ENCODE measurements around the gene PCCA.

PCCA gene

DNA sequence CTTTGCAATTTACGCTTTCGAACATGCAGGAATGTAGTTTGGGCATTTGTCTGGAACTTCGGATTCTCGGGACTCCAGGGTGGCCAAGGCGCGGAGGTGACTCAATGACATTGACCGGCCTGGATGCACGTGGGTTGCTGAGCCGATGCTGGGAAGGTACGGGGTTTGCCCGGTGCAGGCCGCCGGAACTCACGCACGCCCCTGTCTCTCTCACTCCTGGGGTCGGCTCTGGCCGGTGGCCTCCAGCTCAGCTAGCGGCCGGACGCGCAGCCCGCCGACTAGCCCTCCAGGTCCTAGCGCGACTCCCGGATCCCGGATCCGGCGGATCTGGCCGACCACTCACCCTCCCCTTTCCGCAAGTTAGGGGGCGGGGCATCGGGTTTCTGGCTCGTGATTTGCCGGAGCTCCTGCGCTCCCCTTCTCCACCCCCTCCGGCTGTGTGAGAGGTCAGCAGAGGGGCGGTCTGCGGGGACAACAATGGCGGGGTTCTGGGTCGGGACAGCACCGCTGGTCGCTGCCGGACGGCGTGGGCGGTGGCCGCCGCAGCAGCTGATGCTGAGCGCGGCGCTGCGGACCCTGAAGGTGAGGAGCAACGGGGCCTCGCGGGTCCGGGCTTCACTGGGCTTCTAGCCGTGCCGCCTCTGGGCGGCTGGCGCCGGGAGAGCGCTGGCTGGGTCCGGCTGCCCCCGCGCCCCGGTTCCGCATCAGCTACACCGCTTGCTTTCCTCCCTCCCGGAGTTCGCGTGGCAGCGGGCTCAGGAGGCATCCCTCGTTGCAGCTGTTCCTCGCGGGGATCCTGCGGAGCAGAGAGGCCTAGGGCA, at the start of gene PCCA:
PCCA (plus strand) TSS at position 450 of the 821 bp plus-strand sequence; CDS start at position 478, 28 bp downstream.
- H3K9ac ChIP-seq (ENCODE audit: insufficient read length, low read depth) = peak within 1 kb of the TSS; percentile 89
- H3K36me3 ChIP-seq (ENCODE audit: insufficient read depth, insufficient read length, low read length) = peaks cover 8% of the 10 kb centered on the region
- peak within 1 kb of the TSS; percentile 90 for H3K4me3 ChIP-seq (ENCODE audit: insufficient read length, low read depth)
- H3K9me3 ChIP-seq (ENCODE audit: insufficient read depth, low read length) = no peaks in the 10 kb centered on the region
- peak; percentile 94 for DNase-seq (ENCODE audit: low read depth, low spot score)
- no peak for TF ChIP-seq ZNF274 (IDR thresholded peaks at IDR 0.05; ENCODE audit: low read depth, low read length)
- TF ChIP-seq SUZ12 (IDR thresholded peaks at IDR 0.05; ENCODE audit: extremely low read depth, insufficient read depth, insufficient read length) = no peak
- no peak for TF ChIP-seq YY1 (IDR thresholded peaks at IDR 0.05; ENCODE audit: insufficient read depth, insufficient read length)
- H3K27me3 ChIP-seq (ENCODE audit: insufficient read depth, insufficient read length) = no peaks in the 10 kb centered on the region
- no peaks in the 10 kb centered on the region for H3K4me1 ChIP-seq (ENCODE audit: insufficient read depth, insufficient read length)

DNA sequence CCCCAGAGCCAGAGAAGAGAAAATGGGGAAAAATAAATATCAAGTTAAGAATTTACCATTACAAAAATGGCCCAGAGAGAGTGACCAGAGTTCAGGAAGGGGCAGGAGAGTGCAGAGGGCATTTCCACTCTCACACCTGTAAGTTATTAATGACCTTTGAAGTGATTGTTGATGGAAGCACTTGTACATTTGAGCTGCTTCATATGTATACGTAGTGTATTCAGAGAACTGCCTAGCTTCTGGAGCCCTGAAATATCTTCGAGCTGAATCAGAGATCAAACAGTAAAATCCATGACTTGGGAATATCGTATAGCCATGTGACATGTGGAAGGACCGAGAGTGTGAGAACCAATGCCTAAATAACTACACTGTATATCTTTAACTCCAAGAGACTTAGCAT, 49.2 kb upstream of the PCCA start:
- H3K4me1 ChIP-seq (ENCODE audit: insufficient read depth, insufficient read length) = no peaks in the 10 kb centered on the region
- no peak overlapping the region for H3K4me3 ChIP-seq (ENCODE audit: insufficient read length, low read depth)
- DNase-seq (ENCODE audit: low read depth, low spot score) = no peak
- TF ChIP-seq SUZ12 (IDR thresholded peaks at IDR 0.05; ENCODE audit: extremely low read depth, insufficient read depth, insufficient read length) = no peak
- TF ChIP-seq YY1 (IDR thresholded peaks at IDR 0.05; ENCODE audit: insufficient read depth, insufficient read length) = no peak
- TF ChIP-seq ZNF274 (IDR thresholded peaks at IDR 0.05; ENCODE audit: low read depth, low read length) = no peak
- no peaks in the 10 kb centered on the region for H3K9me3 ChIP-seq (ENCODE audit: insufficient read depth, low read length)
- no peak overlapping the region for H3K9ac ChIP-seq (ENCODE audit: insufficient read length, low read depth)
- no peaks in the 10 kb centered on the region for H3K36me3 ChIP-seq (ENCODE audit: insufficient read depth, insufficient read length, low read length)
- no peaks in the 10 kb centered on the region for H3K27me3 ChIP-seq (ENCODE audit: insufficient read depth, insufficient read length)

GRCh38 chr13:100040196-100040595, 48.7 kb upstream of the PCCA start:
- H3K4me3 ChIP-seq (ENCODE audit: insufficient read length, low read depth) = no peak overlapping the region
- TF ChIP-seq YY1 (IDR thresholded peaks at IDR 0.05; ENCODE audit: insufficient read depth, insufficient read length) = no peak
- no peak for TF ChIP-seq ZNF274 (IDR thresholded peaks at IDR 0.05; ENCODE audit: low read depth, low read length)
- no peak for TF ChIP-seq SUZ12 (IDR thresholded peaks at IDR 0.05; ENCODE audit: extremely low read depth, insufficient read depth, insufficient read length)
- no peak overlapping the region for H3K9ac ChIP-seq (ENCODE audit: insufficient read length, low read depth)
- no peak for DNase-seq (ENCODE audit: low read depth, low spot score)
- no peaks in the 10 kb centered on the region for H3K27me3 ChIP-seq (ENCODE audit: insufficient read depth, insufficient read length)
- H3K36me3 ChIP-seq (ENCODE audit: insufficient read depth, insufficient read length, low read length) = no peaks in the 10 kb centered on the region
- no peaks in the 10 kb centered on the region for H3K9me3 ChIP-seq (ENCODE audit: insufficient read depth, low read length)
- H3K4me1 ChIP-seq (ENCODE audit: insufficient read depth, insufficient read length) = no peaks in the 10 kb centered on the region

DNA sequence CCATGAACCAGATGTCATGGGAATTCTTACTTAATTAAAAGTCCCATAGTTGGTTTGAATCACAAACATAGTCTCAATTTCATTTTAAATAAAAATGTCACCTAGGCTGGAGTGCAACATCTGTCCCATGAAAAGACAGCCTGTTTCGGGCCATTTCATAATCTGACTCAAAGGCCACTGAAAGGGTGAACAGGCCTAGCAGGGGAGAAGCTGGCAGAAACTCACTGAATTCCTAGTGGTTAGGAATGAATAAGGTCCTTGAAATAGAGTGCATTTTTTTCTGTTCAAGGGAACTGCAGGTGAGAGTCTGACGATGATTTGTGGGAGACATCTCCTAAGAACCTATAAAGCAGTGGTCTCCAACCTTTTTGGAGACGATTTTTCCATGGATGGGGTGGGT, 44.0 kb upstream of the PCCA start:
- Histone ChIP-seq H3K4me1 (ENCODE audit: insufficient read depth, insufficient read length) (no peaks in the 10 kb centered on the region), H3K27me3 (ENCODE audit: insufficient read depth, insufficient read length) (no peaks in the 10 kb centered on the region), H3K9ac (ENCODE audit: insufficient read length, low read depth) (no peak overlapping the region), H3K9me3 (ENCODE audit: insufficient read depth, low read length) (no peaks in the 10 kb centered on the region), H3K4me3 (ENCODE audit: insufficient read length, low read depth) (no peak overlapping the region), H3K36me3 (ENCODE audit: insufficient read depth, insufficient read length, low read length) (no peaks in the 10 kb centered on the region)
- DNase-seq (ENCODE audit: low read depth, low spot score) = no peak
- no peak for TF ChIP-seq ZNF274 (IDR thresholded peaks at IDR 0.05; ENCODE audit: low read depth, low read length)
- no peak for TF ChIP-seq SUZ12 (IDR thresholded peaks at IDR 0.05; ENCODE audit: extremely low read depth, insufficient read depth, insufficient read length)
- no peak for TF ChIP-seq YY1 (IDR thresholded peaks at IDR 0.05; ENCODE audit: insufficient read depth, insufficient read length)

DNA sequence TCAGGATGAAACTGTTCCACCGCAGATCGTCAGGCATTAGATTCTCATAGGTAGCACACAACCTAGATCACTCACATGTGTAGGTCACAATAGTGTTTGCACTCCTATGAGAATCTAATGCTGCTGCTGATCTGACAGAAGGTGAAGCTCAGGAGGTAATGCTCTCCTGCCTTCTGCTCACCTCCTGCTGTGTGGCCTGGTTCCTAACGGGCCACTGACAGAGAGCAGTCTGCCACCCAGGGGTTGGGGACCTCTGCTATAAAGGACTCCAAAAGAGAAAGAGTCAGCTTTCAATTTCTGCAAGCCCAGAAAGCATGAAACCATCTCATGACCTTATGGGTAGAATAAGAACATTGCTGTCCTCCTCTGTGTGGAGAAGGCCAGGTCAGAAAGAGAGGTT, 43.5 kb upstream of the PCCA start:
- H3K36me3 ChIP-seq (ENCODE audit: insufficient read depth, insufficient read length, low read length) = no peaks in the 10 kb centered on the region
- no peak overlapping the region for H3K4me3 ChIP-seq (ENCODE audit: insufficient read length, low read depth)
- H3K9ac ChIP-seq (ENCODE audit: insufficient read length, low read depth) = no peak overlapping the region
- TF ChIP-seq YY1 (IDR thresholded peaks at IDR 0.05; ENCODE audit: insufficient read depth, insufficient read length) (no peak), SUZ12 (IDR thresholded peaks at IDR 0.05; ENCODE audit: extremely low read depth, insufficient read depth, insufficient read length) (no peak), ZNF274 (IDR thresholded peaks at IDR 0.05; ENCODE audit: low read depth, low read length) (no peak)
- H3K9me3 ChIP-seq (ENCODE audit: insufficient read depth, low read length) = no peaks in the 10 kb centered on the region
- H3K4me1 ChIP-seq (ENCODE audit: insufficient read depth, insufficient read length) = no peaks in the 10 kb centered on the region
- no peaks in the 10 kb centered on the region for H3K27me3 ChIP-seq (ENCODE audit: insufficient read depth, insufficient read length)
- no peak for DNase-seq (ENCODE audit: low read depth, low spot score)

DNA sequence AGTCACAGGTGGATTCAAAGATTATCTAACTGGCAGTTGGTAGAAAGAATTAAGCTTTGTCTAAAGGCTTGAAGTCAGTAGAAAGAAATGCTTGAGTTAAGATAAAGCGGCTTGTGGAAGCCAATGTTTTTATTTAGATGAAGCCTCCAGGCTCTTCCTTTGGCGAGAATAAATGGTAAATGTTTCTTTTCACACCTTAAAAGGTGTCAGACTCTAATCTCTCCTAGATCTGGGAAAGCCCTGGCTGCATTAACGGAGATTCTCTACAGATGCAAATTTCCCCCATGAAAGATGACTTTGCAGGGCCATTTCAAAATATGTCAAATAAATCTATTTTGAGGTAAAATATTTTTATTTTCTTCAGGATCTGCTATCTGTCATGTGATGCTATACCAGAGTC, 37.8 kb upstream of the PCCA start:
- Histone ChIP-seq H3K36me3 (ENCODE audit: insufficient read depth, insufficient read length, low read length) (no peaks in the 10 kb centered on the region), H3K9ac (ENCODE audit: insufficient read length, low read depth) (no peak overlapping the region), H3K27me3 (ENCODE audit: insufficient read depth, insufficient read length) (no peaks in the 10 kb centered on the region), H3K4me1 (ENCODE audit: insufficient read depth, insufficient read length) (no peaks in the 10 kb centered on the region), H3K9me3 (ENCODE audit: insufficient read depth, low read length) (no peaks in the 10 kb centered on the region), H3K4me3 (ENCODE audit: insufficient read length, low read depth) (no peak overlapping the region)
- DNase-seq (ENCODE audit: low read depth, low spot score) = no peak
- TF ChIP-seq ZNF274 (IDR thresholded peaks at IDR 0.05; ENCODE audit: low read depth, low read length) (no peak), SUZ12 (IDR thresholded peaks at IDR 0.05; ENCODE audit: extremely low read depth, insufficient read depth, insufficient read length) (no peak)

DNA sequence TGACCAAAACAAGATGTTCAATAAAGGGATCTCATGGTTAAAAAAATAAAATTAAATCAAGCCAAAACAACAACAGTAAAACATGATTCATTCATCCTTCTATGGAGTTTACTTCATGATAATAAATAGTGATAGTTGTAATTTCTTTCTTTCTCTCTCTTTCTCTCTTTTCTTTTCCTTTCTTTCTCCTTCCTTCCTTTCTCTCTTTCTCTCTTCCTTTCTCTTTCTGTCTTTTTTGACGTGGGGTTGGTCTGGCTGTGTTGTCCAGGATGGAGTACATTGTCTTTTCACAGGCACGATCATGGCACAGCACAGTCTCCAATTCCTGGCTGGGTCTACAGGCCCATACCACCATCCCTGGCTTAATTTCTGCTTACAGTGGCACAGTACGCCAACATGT, 29.1 kb upstream of the PCCA start:
- no peak for DNase-seq (ENCODE audit: low read depth, low spot score)
- Histone ChIP-seq H3K4me3 (ENCODE audit: insufficient read length, low read depth) (no peak overlapping the region), H3K36me3 (ENCODE audit: insufficient read depth, insufficient read length, low read length) (no peaks in the 10 kb centered on the region), H3K27me3 (ENCODE audit: insufficient read depth, insufficient read length) (no peaks in the 10 kb centered on the region), H3K9ac (ENCODE audit: insufficient read length, low read depth) (no peak overlapping the region), H3K4me1 (ENCODE audit: insufficient read depth, insufficient read length) (no peaks in the 10 kb centered on the region), H3K9me3 (ENCODE audit: insufficient read depth, low read length) (no peaks in the 10 kb centered on the region)
- no peak for TF ChIP-seq YY1 (IDR thresholded peaks at IDR 0.05; ENCODE audit: insufficient read depth, insufficient read length)
- TF ChIP-seq SUZ12 (IDR thresholded peaks at IDR 0.05; ENCODE audit: extremely low read depth, insufficient read depth, insufficient read length) = no peak
- no peak for TF ChIP-seq ZNF274 (IDR thresholded peaks at IDR 0.05; ENCODE audit: low read depth, low read length)
